ENCODE results near the gene PON2.

DNA sequence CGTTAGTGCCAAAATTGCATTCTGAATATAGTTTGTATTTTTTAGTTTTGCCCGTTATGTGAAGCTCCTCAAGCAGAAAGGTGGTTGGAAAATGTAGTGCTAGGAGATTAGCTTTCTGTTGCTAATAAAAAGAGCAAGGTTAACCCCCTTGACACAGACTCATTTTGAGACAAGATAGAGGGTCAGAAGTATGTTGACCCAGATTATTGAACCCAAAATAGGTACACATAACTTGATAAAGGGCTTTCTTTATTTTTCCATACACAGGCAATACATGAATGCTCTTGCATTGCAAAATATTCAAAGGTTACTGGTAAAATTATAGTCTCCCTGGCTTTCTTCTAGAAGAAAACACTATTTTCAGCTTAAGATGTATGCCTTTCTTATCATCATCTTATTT, 10.0 kb upstream of the PON2 start:
- TF ChIP-seq, protein P1, sequence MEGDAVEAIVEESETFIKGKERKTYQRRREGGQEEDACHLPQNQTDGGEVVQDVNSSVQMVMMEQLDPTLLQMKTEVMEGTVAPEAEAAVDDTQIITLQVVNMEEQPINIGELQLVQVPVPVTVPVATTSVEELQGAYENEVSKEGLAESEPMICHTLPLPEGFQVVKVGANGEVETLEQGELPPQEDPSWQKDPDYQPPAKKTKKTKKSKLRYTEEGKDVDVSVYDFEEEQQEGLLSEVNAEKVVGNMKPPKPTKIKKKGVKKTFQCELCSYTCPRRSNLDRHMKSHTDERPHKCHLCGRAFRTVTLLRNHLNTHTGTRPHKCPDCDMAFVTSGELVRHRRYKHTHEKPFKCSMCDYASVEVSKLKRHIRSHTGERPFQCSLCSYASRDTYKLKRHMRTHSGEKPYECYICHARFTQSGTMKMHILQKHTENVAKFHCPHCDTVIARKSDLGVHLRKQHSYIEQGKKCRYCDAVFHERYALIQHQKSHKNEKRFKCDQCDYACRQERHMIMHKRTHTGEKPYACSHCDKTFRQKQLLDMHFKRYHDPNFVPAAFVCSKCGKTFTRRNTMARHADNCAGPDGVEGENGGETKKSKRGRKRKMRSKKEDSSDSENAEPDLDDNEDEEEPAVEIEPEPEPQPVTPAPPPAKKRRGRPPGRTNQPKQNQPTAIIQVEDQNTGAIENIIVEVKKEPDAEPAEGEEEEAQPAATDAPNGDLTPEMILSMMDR (IDR thresholded peaks at IDR 0.05; ENCODE audit: poor library complexity): no peak
- no peak for TF ChIP-seq EZH2 (IDR thresholded peaks at IDR 0.05; ENCODE audit: borderline replicate concordance)

All from hepatocyte (in vitro differentiated cells).